ENCODE measurements around the gene IL11.

IL11 gene

DNA sequence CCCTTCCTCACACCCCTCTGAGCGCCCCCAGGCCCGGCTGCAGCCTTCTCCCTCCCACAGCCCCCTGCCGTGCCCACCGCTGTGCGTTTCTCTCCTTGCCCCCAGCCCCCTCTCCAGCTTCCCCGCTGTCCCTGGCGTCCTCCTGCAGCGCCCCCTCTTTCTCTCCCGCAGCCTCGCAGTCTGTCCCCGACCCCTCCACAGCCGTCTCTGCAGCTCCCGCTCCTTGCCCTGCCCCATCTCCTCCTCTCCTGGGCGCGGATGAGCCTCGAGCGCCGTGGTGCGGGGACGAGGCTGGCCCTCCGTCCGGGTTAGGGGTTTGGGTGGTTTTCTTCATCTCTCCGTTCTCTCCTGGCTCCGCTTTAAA lies 29.5 kb downstream of the IL11 start:
- TF ChIP-seq ISL1 (CRISPR knock-in tag; IDR thresholded peaks at IDR 0.05) (no peak), TCF4 (CRISPR knock-in tag; IDR thresholded peaks at IDR 0.05; ENCODE audit: borderline replicate concordance) (no peak), ZNF565 (CRISPR knock-in tag; conservative IDR thresholded peaks at IDR 0.05; ENCODE audit: low read depth) (no peak), POU6F1 (CRISPR knock-in tag; IDR thresholded peaks at IDR 0.05; ENCODE audit: borderline replicate concordance, low read depth) (no peak), ZFP30 (CRISPR knock-in tag; IDR thresholded peaks at IDR 0.05) (no peak), TOX (CRISPR knock-in tag; IDR thresholded peaks at IDR 0.05; ENCODE audit: borderline replicate concordance) (no peak), ARNTL (CRISPR knock-in tag; IDR thresholded peaks at IDR 0.05; ENCODE audit: borderline replicate concordance, low read depth) (no peak), OSR1 (CRISPR knock-in tag; IDR thresholded peaks at IDR 0.05) (no peak)
- ATAC-seq: no peak

GRCh38 chr19:55339889-55340783 lies 30.1 kb downstream of the IL11 start:
- no peak for ATAC-seq

More at GRCh38 chr19:55339889-55340783, 30.1 kb downstream of the IL11 start:
- TF ChIP-seq RARB (CRISPR knock-in tag; IDR thresholded peaks at IDR 0.05): no peak
- TF ChIP-seq, protein P1, sequence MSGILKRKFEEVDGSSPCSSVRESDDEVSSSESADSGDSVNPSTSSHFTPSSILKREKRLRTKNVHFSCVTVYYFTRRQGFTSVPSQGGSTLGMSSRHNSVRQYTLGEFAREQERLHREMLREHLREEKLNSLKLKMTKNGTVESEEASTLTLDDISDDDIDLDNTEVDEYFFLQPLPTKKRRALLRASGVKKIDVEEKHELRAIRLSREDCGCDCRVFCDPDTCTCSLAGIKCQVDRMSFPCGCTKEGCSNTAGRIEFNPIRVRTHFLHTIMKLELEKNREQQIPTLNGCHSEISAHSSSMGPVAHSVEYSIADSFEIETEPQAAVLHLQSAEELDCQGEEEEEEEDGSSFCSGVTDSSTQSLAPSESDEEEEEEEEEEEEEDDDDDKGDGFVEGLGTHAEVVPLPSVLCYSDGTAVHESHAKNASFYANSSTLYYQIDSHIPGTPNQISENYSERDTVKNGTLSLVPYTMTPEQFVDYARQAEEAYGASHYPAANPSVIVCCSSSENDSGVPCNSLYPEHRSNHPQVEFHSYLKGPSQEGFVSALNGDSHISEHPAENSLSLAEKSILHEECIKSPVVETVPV (CRISPR knock-in tag; IDR thresholded peaks at IDR 0.05): no peak
- no peak for TF ChIP-seq ZC3H10 (CRISPR knock-in tag; IDR thresholded peaks at IDR 0.05)
- no peak for TF ChIP-seq ZNF8 (CRISPR knock-in tag; IDR thresholded peaks at IDR 0.05)
- no peak for TF ChIP-seq ZFP30 (CRISPR knock-in tag; IDR thresholded peaks at IDR 0.05)
- TF ChIP-seq ZFP3 (CRISPR knock-in tag; IDR thresholded peaks at IDR 0.05): no peak
- TF ChIP-seq, protein P2, sequence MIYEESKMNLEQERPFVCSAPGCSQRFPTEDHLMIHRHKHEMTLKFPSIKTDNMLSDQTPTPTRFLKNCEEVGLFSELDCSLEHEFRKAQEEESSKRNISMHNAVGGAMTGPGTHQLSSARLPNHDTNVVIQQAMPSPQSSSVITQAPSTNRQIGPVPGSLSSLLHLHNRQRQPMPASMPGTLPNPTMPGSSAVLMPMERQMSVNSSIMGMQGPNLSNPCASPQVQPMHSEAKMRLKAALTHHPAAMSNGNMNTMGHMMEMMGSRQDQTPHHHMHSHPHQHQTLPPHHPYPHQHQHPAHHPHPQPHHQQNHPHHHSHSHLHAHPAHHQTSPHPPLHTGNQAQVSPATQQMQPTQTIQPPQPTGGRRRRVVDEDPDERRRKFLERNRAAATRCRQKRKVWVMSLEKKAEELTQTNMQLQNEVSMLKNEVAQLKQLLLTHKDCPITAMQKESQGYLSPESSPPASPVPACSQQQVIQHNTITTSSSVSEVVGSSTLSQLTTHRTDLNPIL (CRISPR knock-in tag; IDR thresholded peaks at IDR 0.05; ENCODE audit: low read depth): no peak
- no peak for TF ChIP-seq TSHZ2 (CRISPR knock-in tag; IDR thresholded peaks at IDR 0.05)
- TF ChIP-seq ESRRG (CRISPR knock-in tag; IDR thresholded peaks at IDR 0.05): no peak
- no peak for TF ChIP-seq POU6F1 (CRISPR knock-in tag; IDR thresholded peaks at IDR 0.05; ENCODE audit: borderline replicate concordance, low read depth)
- no peak for TF ChIP-seq PPARA (CRISPR knock-in tag; IDR thresholded peaks at IDR 0.05; ENCODE audit: borderline replicate concordance)
